Keratinocyte (primary cell): ENCODE measurements around the gene NT5C.
"Not testable (repeated sequence)": the region's sequence is repeated elsewhere in the genome, so short reads cannot be mapped to it uniquely, and the experiment has no call there.

Experiments
- EZH2 ChIP-seq: IDR thresholded peaks from one replicate; pipeline ENCODE4 v1.6.1; 2012; ENCODE audit warnings: inconsistent platforms, mild to moderate bottlenecking, low read length, moderate library complexity
- TF ChIP-seq, protein P1 (sequence below), 3 experiments: IDR thresholded peaks in 1 of 3; conservative IDR thresholded peaks in 1 of 3; optimal IDR thresholded peaks in 1 of 3; 2 replicates in 2 of 3; 3 replicates in 1 of 3; pipeline versions ENCODE3 to v1.5.1; 2011; ENCODE audit warnings: low read length in 3 of 3, mild to moderate bottlenecking in 3 of 3, moderate library complexity in 2 of 3, control low read depth in 1 of 3, inconsistent platforms in 1 of 3; ENCODE audit not compliant: insufficient read depth in 2 of 3; ENCODE audit errors: extremely low read depth in 1 of 3

DNA sequence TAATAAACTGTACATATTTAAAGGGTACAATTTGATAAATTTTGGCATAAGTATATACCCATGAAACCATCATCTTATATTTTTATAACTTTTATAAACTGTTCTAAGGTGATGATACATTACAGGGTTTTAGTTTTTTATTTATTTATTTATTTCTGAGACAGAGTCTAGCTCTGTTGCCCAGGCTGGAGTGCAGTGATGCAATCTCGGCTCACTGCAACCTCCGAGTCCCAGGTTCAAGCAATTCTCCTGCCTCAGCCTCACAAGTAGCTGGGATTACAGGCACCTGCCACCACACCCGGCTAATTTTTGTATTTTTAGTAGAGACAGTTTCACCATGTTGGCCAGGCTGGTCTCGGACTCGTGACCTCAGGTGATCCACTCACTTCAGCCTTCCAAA lies 3.6 kb downstream of the NT5C start:
- TF ChIP-seq, protein P1, sequence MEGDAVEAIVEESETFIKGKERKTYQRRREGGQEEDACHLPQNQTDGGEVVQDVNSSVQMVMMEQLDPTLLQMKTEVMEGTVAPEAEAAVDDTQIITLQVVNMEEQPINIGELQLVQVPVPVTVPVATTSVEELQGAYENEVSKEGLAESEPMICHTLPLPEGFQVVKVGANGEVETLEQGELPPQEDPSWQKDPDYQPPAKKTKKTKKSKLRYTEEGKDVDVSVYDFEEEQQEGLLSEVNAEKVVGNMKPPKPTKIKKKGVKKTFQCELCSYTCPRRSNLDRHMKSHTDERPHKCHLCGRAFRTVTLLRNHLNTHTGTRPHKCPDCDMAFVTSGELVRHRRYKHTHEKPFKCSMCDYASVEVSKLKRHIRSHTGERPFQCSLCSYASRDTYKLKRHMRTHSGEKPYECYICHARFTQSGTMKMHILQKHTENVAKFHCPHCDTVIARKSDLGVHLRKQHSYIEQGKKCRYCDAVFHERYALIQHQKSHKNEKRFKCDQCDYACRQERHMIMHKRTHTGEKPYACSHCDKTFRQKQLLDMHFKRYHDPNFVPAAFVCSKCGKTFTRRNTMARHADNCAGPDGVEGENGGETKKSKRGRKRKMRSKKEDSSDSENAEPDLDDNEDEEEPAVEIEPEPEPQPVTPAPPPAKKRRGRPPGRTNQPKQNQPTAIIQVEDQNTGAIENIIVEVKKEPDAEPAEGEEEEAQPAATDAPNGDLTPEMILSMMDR (optimal IDR thresholded peaks at IDR 0.05 in 1 of 3, IDR thresholded peaks at IDR 0.05 in 1 of 3, conservative IDR thresholded peaks at IDR 0.05 in 1 of 3; ENCODE audit: extremely low read depth in 1 of 3, insufficient read depth in 2 of 3, low read length in 3 of 3), result not testable (repeated sequence)
- not testable (repeated sequence) for TF ChIP-seq EZH2
